Fibroblast of skin of right quadriceps (primary cell): ENCODE data around the gene KCNJ13.

ENCODE experiments used
- DNase-seq: peaks from one replicate; pipeline ENCODE4 v3.0.0-alpha.2; 2013

Gene KCNJ13

GRCh38 chr2:232776435-232776834, at the start of gene KCNJ13:
KCNJ13 (minus strand) TSS chr2:232776565; CDS start chr2:232771362, 5,203 bp downstream.
- DNase-seq = peak; percentile 14

- DNase-seq = no peak
Observed at GRCh38 chr2:232817756-232818155, 41.4 kb upstream of the KCNJ13 start.

- no peak for DNase-seq
Observed at GRCh38 chr2:232816657-232817056, 40.3 kb upstream of the KCNJ13 start.

GRCh38 chr2:232815569-232815968, 39.2 kb upstream of the KCNJ13 start:
- DNase-seq = no peak

GRCh38 chr2:232810444-232810843, 34.1 kb upstream of the KCNJ13 start:
- no peak for DNase-seq

GRCh38 chr2:232809349-232810124, 33.2 kb upstream of the KCNJ13 start:
- DNase-seq = no peak

- DNase-seq = no peak
Observed at GRCh38 chr2:232802091-232802490, 25.7 kb upstream of the KCNJ13 start.

GRCh38 chr2:232800166-232800565, 23.8 kb upstream of the KCNJ13 start:
- DNase-seq = no peak

GRCh38 chr2:232798187-232798586, 21.8 kb upstream of the KCNJ13 start:
- DNase-seq = no peak

- peak; percentile 41 for DNase-seq
Observed at GRCh38 chr2:232795920-232796319, 19.6 kb upstream of the KCNJ13 start.

GRCh38 chr2:232794981-232795380, 18.6 kb upstream of the KCNJ13 start:
- DNase-seq = no peak

- DNase-seq = no peak
Observed at GRCh38 chr2:232793271-232793670, 16.9 kb upstream of the KCNJ13 start.

GRCh38 chr2:232791518-232791917, 15.2 kb upstream of the KCNJ13 start:
- no peak for DNase-seq

- no peak for DNase-seq
Observed at GRCh38 chr2:232789082-232789481, 12.7 kb upstream of the KCNJ13 start.

GRCh38 chr2:232787806-232788205, 11.4 kb upstream of the KCNJ13 start:
- DNase-seq = no peak

GRCh38 chr2:232783278-232783677, 6.9 kb upstream of the KCNJ13 start:
- no peak for DNase-seq

GRCh38 chr2:232781765-232782164, 5.4 kb upstream of the KCNJ13 start:
- DNase-seq = peak; percentile 53

GRCh38 chr2:232779934-232780333, 3.6 kb upstream of the KCNJ13 start:
- DNase-seq = no peak

- no peak for DNase-seq
Observed at GRCh38 chr2:232779465-232779864, 3.1 kb upstream of the KCNJ13 start.

- DNase-seq = no peak
Observed at GRCh38 chr2:232777276-232777675, 911 bp upstream of the KCNJ13 start.

- no peak for DNase-seq
Observed at GRCh38 chr2:232773815-232774214, 2.5 kb downstream of the KCNJ13 start.

GRCh38 chr2:232772531-232772930, 3.8 kb downstream of the KCNJ13 start:
- no peak for DNase-seq

GRCh38 chr2:232771870-232772269, 4.5 kb downstream of the KCNJ13 start:
- DNase-seq = no peak

- DNase-seq = no peak
Observed at GRCh38 chr2:232770207-232770606, 6.2 kb downstream of the KCNJ13 start.

- DNase-seq = no peak
Observed at GRCh38 chr2:232767866-232768265, 8.5 kb downstream of the KCNJ13 start.
